Retinal pigment epithelial cell (primary cell): ENCODE results near the gene FLT4.

ENCODE experiments used
- DNase-seq: peaks from one replicate; pipeline ENCODE4 v3.0.0-alpha.2; 2010; ENCODE audit warnings: low read depth
- H3K4me3 ChIP-seq: 2 replicates; pipeline ENCODE4 v1.5.1; 2011; ENCODE audit warnings: mild to moderate bottlenecking, low read length, control low read depth, moderate library complexity
- CTCF ChIP-seq: conservative IDR thresholded peaks from 2 replicates; pipeline ENCODE4 v1.5.1; 2011; ENCODE audit warnings: low read depth, low read length, control low read depth, inconsistent platforms

Gene FLT4

GRCh38 chr5:180624587-180624986 is 24.8 kb downstream of the FLT4 start:
- no peak for TF ChIP-seq CTCF
- DNase-seq = no peak
- no peak overlapping the region for H3K4me3 ChIP-seq

- no peak overlapping the region for H3K4me3 ChIP-seq
- DNase-seq = no peak
- no peak for TF ChIP-seq CTCF
These were observed 25.6 kb downstream of the FLT4 start for GRCh38 chr5:180623844-180624243.

GRCh38 chr5:180623411-180623834 is 26.0 kb downstream of the FLT4 start:
- no peak for DNase-seq
- no peak for TF ChIP-seq CTCF
- H3K4me3 ChIP-seq = no peak overlapping the region

GRCh38 chr5:180622910-180623309 is 26.5 kb downstream of the FLT4 start:
- H3K4me3 ChIP-seq = no peak overlapping the region
- DNase-seq = no peak
- TF ChIP-seq CTCF = no peak

GRCh38 chr5:180621311-180621710 is 28.1 kb downstream of the FLT4 start:
- TF ChIP-seq CTCF = no peak

GRCh38 chr5:180620014-180620413 is 29.4 kb downstream of the FLT4 start:
- TF ChIP-seq CTCF = no peak

More at GRCh38 chr5:180621311-180621710, 28.1 kb downstream of the FLT4 start:
- H3K4me3 ChIP-seq = no peak overlapping the region
- DNase-seq = no peak

GRCh38 chr5:180619563-180619915 is 29.9 kb downstream of the FLT4 start:
- no peak for TF ChIP-seq CTCF
- H3K4me3 ChIP-seq = no peak overlapping the region
- no peak for DNase-seq

More at GRCh38 chr5:180620014-180620413, 29.4 kb downstream of the FLT4 start:
- DNase-seq = no peak
- H3K4me3 ChIP-seq = no peak overlapping the region
